H1 (cell line): Measurements from ENCODE around the gene RAPGEF1. TPM values are rescaled to one million over a fixed set of nuclear protein-coding genes. Genes with fewer than 3 reads are reported as not detected.

Experiments
- CTCF ChIA-PET: fragments of 300-600 bp; sonication (Branson Sonifier 250); formaldehyde crosslinking; loops from one replicate; lab custom pipeline; 2021; ENCODE audit not compliant: partially characterized antibody; lab: Charles Lee
- POLR2A ChIA-PET: fragments of 300-600 bp; sonication (Branson Sonifier 250); formaldehyde crosslinking; loops from one replicate; lab custom pipeline; 2021; ENCODE audit warnings: inconsistent platforms; ENCODE audit not compliant: partially characterized antibody; lab: Charles Lee
- DNase-seq, 2 experiments: peaks; one replicate each; pipeline versions ENCODE4 v3.0.0 to v3.0.0-alpha.2; 2010 to 2022; ENCODE audit warnings: low spot score in 2 of 2, low read depth in 1 of 2, mixed read lengths in 1 of 2
- FAIRE-seq: peaks from 2 replicates; lab custom pipeline; 2011; peaks lifted over from hg19 to GRCh38; lab: Jason Lieb, UNC
- H2AFZ ChIP-seq: 2 replicates; pipeline ENCODE4 v1.8.1; 2012; ENCODE audit warnings: low read length, inconsistent platforms
- H2AK5ac ChIP-seq: 2 replicates; pipeline ENCODE4 v1.6.1; 2013; ENCODE audit warnings: low read depth, low read length
- H2BK120ac ChIP-seq: replicated peaks from 2 replicates; pipeline ENCODE3; 2013; ENCODE audit warnings: low read depth, low read length, inconsistent platforms
- H2BK12ac ChIP-seq: 2 replicates; pipeline ENCODE4 v1.6.1; 2013; ENCODE audit warnings: low read depth, low read length
- H2BK15ac ChIP-seq: 2 replicates; pipeline ENCODE4 v1.6.1; 2013; ENCODE audit warnings: low read length
- H2BK20ac ChIP-seq: 2 replicates; pipeline ENCODE4 v1.6.1; 2013; ENCODE audit warnings: low read length
- H2BK5ac ChIP-seq: 2 replicates; pipeline ENCODE4 v1.6.1; 2013; ENCODE audit warnings: low read depth, low read length
- H3K14ac ChIP-seq: 2 replicates; pipeline ENCODE4 v1.6.1; 2013; ENCODE audit warnings: inconsistent platforms; ENCODE audit not compliant: insufficient read length
- H3K18ac ChIP-seq: 2 replicates; pipeline ENCODE4 v1.6.1; 2013; ENCODE audit warnings: low read length; ENCODE audit errors: extremely low read depth
- H3K23ac ChIP-seq: 2 replicates; pipeline ENCODE4 v1.6.1; 2013; ENCODE audit warnings: inconsistent platforms; ENCODE audit not compliant: insufficient read length
- H3K23me2 ChIP-seq: 2 replicates; pipeline ENCODE4 v1.6.1; 2013; ENCODE audit warnings: low read depth, low read length
- H3K27ac ChIP-seq: 2 replicates; pipeline ENCODE4 v1.6.1; 2011; ENCODE audit warnings: low read depth, low read length, inconsistent platforms
- H3K27me3 ChIP-seq, 4 experiments: replicated peaks in 1 of 4; 1 replicate in 1 of 4; 2 replicates in 3 of 4; pipeline versions ENCODE4 v1.6.1 to v1.8.1; 2011 to 2013; ENCODE audit warnings: low read length in 3 of 4, mild to moderate bottlenecking in 3 of 4, inconsistent platforms in 2 of 4, mixed read lengths in 2 of 4, moderate library complexity in 1 of 4; ENCODE audit not compliant: control insufficient read depth in 3 of 4, insufficient read depth in 3 of 4; ENCODE audit errors: extremely low read depth in 1 of 4
- H3K36me3 ChIP-seq, 4 experiments: 2 replicates each; pipeline versions ENCODE4 v1.6.1 to v1.8.1; 2011 to 2013; ENCODE audit warnings: mild to moderate bottlenecking in 4 of 4, low read length in 3 of 4, moderate library complexity in 2 of 4, control low read depth in 1 of 4, inconsistent platforms in 1 of 4; ENCODE audit not compliant: insufficient read depth in 4 of 4, control insufficient read depth in 2 of 4
- H3K4ac ChIP-seq: replicated peaks from 2 replicates; pipeline ENCODE3; 2013; ENCODE audit warnings: low read length, low read depth, mixed read lengths, inconsistent platforms; ENCODE audit not compliant: insufficient read length
- H3K4me1 ChIP-seq, 4 experiments: replicated peaks in 1 of 4; 1 replicate in 1 of 4; 2 replicates in 3 of 4; pipeline versions ENCODE4 v1.6.1 to v1.8.1; 2011 to 2013; ENCODE audit warnings: low read length in 3 of 4, inconsistent platforms in 2 of 4, mixed read lengths in 1 of 4; ENCODE audit not compliant: insufficient read depth in 4 of 4, control insufficient read depth in 3 of 4
- H3K4me2 ChIP-seq, 2 experiments: 2 replicates each; pipeline versions ENCODE4 v1.6.1 to v1.8.1; 2011 to 2013; ENCODE audit warnings: low read depth in 2 of 2, low read length in 2 of 2, control low read depth in 1 of 2, inconsistent platforms in 1 of 2, mild to moderate bottlenecking in 1 of 2; ENCODE audit not compliant: insufficient read depth in 1 of 2
- H3K4me3 ChIP-seq, 4 experiments: fragments of 200-600, 300-600 bp in 1 of 4; sonication (generic), shearing (Covaris generic), sonication (Bioruptor Twin) in 1 of 4; 2 replicates each; pipeline versions ENCODE4 v1.5.1 to v1.8.1; 2011 to 2016; ENCODE audit warnings: low read length in 4 of 4, low read depth in 3 of 4, control low read depth in 2 of 4, inconsistent platforms in 2 of 4, mild to moderate bottlenecking in 2 of 4, mixed read lengths in 1 of 4, moderate library complexity in 1 of 4; ENCODE audit not compliant: insufficient read depth in 2 of 4; ENCODE audit errors: extremely low read depth in 1 of 4
- H3K56ac ChIP-seq: replicated peaks from 2 replicates; pipeline ENCODE3; 2013; ENCODE audit warnings: low read depth, mild to moderate bottlenecking, mixed read lengths, low read length, inconsistent platforms; ENCODE audit not compliant: insufficient read length
- H3K79me1 ChIP-seq: 2 replicates; pipeline ENCODE4 v1.6.1; 2013; ENCODE audit warnings: low read depth, low read length, control low read depth
- H3K79me2 ChIP-seq, 2 experiments: 2 replicates each; pipeline versions ENCODE4 v1.6.1 to v1.8.1; 2012 to 2013; ENCODE audit warnings: low read length in 2 of 2, mild to moderate bottlenecking in 2 of 2, inconsistent platforms in 1 of 2; ENCODE audit not compliant: insufficient read depth in 2 of 2, control insufficient read depth in 1 of 2
- H3K9ac ChIP-seq, 4 experiments: replicated peaks in 1 of 4; 1 replicate in 1 of 4; 2 replicates in 3 of 4; pipeline versions ENCODE4 v1.6.1 to v1.8.1; 2011 to 2013; ENCODE audit warnings: low read depth in 3 of 4, low read length in 3 of 4, control low read depth in 2 of 4, mild to moderate bottlenecking in 2 of 4, moderate library complexity in 2 of 4, inconsistent platforms in 1 of 4; ENCODE audit errors: extremely low read depth in 1 of 4
- H3K9me3 ChIP-seq, 2 experiments: 2 replicates each; pipeline versions ENCODE4 v1.6.1 to v1.8.1; 2012 to 2013; ENCODE audit warnings: mild to moderate bottlenecking in 2 of 2, moderate library complexity in 2 of 2, control low read depth in 1 of 2, inconsistent platforms in 1 of 2, low read depth in 1 of 2, low read length in 1 of 2, mixed read lengths in 1 of 2; ENCODE audit not compliant: insufficient read depth in 2 of 2
- H4K20me1 ChIP-seq, 2 experiments: replicated peaks in 1 of 2; 2 replicates each; pipeline versions ENCODE3 to v1.8.1; 2011 to 2013; ENCODE audit warnings: inconsistent platforms in 2 of 2, low read length in 2 of 2, mild to moderate bottlenecking in 1 of 2; ENCODE audit not compliant: insufficient read depth in 2 of 2, control insufficient read depth in 1 of 2
- H4K5ac ChIP-seq: 2 replicates; pipeline ENCODE4 v1.6.1; 2013; ENCODE audit warnings: low read length, low read depth, mixed read lengths, inconsistent platforms; ENCODE audit not compliant: insufficient read length
- H4K8ac ChIP-seq: 2 replicates; pipeline ENCODE4 v1.8.0; 2013; ENCODE audit warnings: mild to moderate bottlenecking, moderate library complexity, low read length, inconsistent platforms; ENCODE audit not compliant: insufficient read depth; ENCODE audit errors: extremely low read depth
- H4K91ac ChIP-seq: replicated peaks from 2 replicates; pipeline ENCODE3; 2013; ENCODE audit warnings: low read length, mixed read lengths, inconsistent platforms; ENCODE audit not compliant: insufficient read length
- CHD1 ChIP-seq: IDR thresholded peaks from 2 replicates; pipeline ENCODE4 v1.6.1; 2012; ENCODE audit warnings: low read depth, low read length, improper control_type of control experiment
- CREB1 ChIP-seq: IDR thresholded peaks from 2 replicates; pipeline ENCODE4 v1.6.1; 2012; ENCODE audit warnings: inconsistent platforms
- CTBP2 ChIP-seq: IDR thresholded peaks from 2 replicates; pipeline ENCODE4 v1.7.0; 2011; ENCODE audit warnings: borderline replicate concordance, mild to moderate bottlenecking, moderate library complexity, mixed read lengths, low read length; ENCODE audit not compliant: insufficient read depth, insufficient read length
- EZH2 ChIP-seq: fragments of 200-600 bp; sonication (generic); IDR thresholded peaks from 2 replicates; pipeline ENCODE4 v1.7.1; 2012; ENCODE audit warnings: low read depth, mild to moderate bottlenecking, moderate library complexity, low read length, inconsistent platforms; ENCODE audit not compliant: severe bottlenecking
- WGBS, 2 experiments: shearing (Covaris generic) in 1 of 2; methylation state at CpG; one replicate each; pipeline versions ENCODE4 v1.1.6 to v1.1.7; 2013 to 2015; ENCODE audit warnings: low lambda C conversion rate in 2 of 2, mixed read lengths in 2 of 2, inconsistent platforms in 1 of 2, low coverage in 1 of 2, missing lambda C conversion rate in 1 of 2; ENCODE audit not compliant: insufficient replicate concordance in 2 of 2, insufficient coverage in 1 of 2, insufficient read length in 1 of 2; ENCODE audit errors: extremely low coverage in 1 of 2, missing lambda C conversion rate in 1 of 2; 5-methylcytosine and 5-hydroxymethylcytosine counted together
- polyA plus RNA-seq, 7 experiments: library from polyadenylated mRNA; depleted of rRNA in 3 of 7; stranded (reverse) in 5 of 7; unstranded in 2 of 7; fragments of >200 nt in 5 of 7; fragments of 200-250 nt in 2 of 7; gene quantifications; 1 replicate in 5 of 7; 2 replicates in 1 of 7; 4 replicates in 1 of 7; pipeline versions ENCODE4 v1.2.1 to v1.2.3, GENCODE V29; 2011 to 2013; ENCODE audit warnings: missing spikeins in 2 of 7, mixed read lengths in 2 of 7
- total RNA-seq: library from RNA; stranded (reverse); fragmentation: NEBNext Ultra II Directional; extraction: Animal tissue kit (Norgen Biotek cat#: 25700); gene quantifications from 2 replicates; pipeline ENCODE4 v1.2.1, GENCODE V29; 2021
- TF ChIP-seq, protein P1 (sequence below): IDR thresholded peaks from 2 replicates; pipeline ENCODE4 v1.6.1; 2011; ENCODE audit warnings: low read length, improper control_type of control experiment
- TF ChIP-seq, protein P2 (sequence below): IDR thresholded peaks from 2 replicates; pipeline ENCODE4 v1.6.1; 2012; ENCODE audit warnings: inconsistent platforms

The RAPGEF1 gene
- total and polyA plus RNA-seq, 2 of the 8 experiments (the other 6 are each of a cell fraction or from before 2014, with no cell fraction given) = 29.7 to 78.9 TPM

GRCh38 chr9:131657456-131657855 is 82.4 kb downstream of the RAPGEF1 start:
- no peak overlapping the region for H4K5ac ChIP-seq
- H3K23ac ChIP-seq = no peak overlapping the region
- peaks cover 0 to 50% of the 10 kb centered on the region in 2 experiments; a peak in 2 of 4 replicates for H3K79me2 ChIP-seq
- H3K79me1 ChIP-seq = peaks cover 4% of the 10 kb centered on the region
- 84% methylated on average over 8 of the region's 8 CpGs; no CpG with 5 or more reads in 1 of the 2 experiments for WGBS, 2 experiments
- H2AFZ ChIP-seq = no peak overlapping the region
- CTCF ChIA-PET = no interaction called here
- TF ChIP-seq CREB1 (no peak), CHD1 (no peak), CTBP2 (no peak), EZH2 (no peak)
- TF ChIP-seq, protein P1, sequence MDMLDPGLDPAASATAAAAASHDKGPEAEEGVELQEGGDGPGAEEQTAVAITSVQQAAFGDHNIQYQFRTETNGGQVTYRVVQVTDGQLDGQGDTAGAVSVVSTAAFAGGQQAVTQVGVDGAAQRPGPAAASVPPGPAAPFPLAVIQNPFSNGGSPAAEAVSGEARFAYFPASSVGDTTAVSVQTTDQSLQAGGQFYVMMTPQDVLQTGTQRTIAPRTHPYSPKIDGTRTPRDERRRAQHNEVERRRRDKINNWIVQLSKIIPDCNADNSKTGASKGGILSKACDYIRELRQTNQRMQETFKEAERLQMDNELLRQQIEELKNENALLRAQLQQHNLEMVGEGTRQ = no peak
- TF ChIP-seq, protein P2, sequence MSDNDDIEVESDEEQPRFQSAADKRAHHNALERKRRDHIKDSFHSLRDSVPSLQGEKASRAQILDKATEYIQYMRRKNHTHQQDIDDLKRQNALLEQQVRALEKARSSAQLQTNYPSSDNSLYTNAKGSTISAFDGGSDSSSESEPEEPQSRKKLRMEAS = no peak
- H3K27ac ChIP-seq = no peak overlapping the region
- H3K36me3 ChIP-seq = no peaks in the 10 kb centered on the region
- H3K9me3 ChIP-seq = no peaks in the 10 kb centered on the region
- FAIRE-seq (no peak), DNase-seq (no peak)
- H3K4me3 ChIP-seq = no peak overlapping the region
- no peak overlapping the region for H2AK5ac ChIP-seq
- no peak overlapping the region for H3K14ac ChIP-seq
- POLR2A ChIA-PET = no interaction called here
- no peak overlapping the region for H3K18ac ChIP-seq
- H3K4me2 ChIP-seq = no peak overlapping the region
- no peak overlapping the region for H3K56ac ChIP-seq
- H4K20me1 ChIP-seq = peaks cover 0 to 2% of the 10 kb centered on the region in 2 experiments
- no peak overlapping the region for H2BK5ac ChIP-seq
- no peak overlapping the region for H2BK120ac ChIP-seq
- H4K8ac ChIP-seq = no peak overlapping the region
- H3K23me2 ChIP-seq = no peaks in the 10 kb centered on the region
- peaks cover 5 to 14% (median 13%) of the 10 kb centered on the region in 4 experiments for H3K4me1 ChIP-seq
- no peak overlapping the region for H3K4ac ChIP-seq
- no peak overlapping the region for H2BK12ac ChIP-seq
- no peak overlapping the region for H2BK20ac ChIP-seq
- peak overlapping the region; percentile 34 for H4K91ac ChIP-seq
- H3K27me3 ChIP-seq = no peaks in the 10 kb centered on the region
- H2BK15ac ChIP-seq = no peak overlapping the region
- no peak overlapping the region for H3K9ac ChIP-seq
